GM18507 (cell line): ENCODE data around the gene FBXO41.
A peak's percentile ranks its signal among the peaks of the same experiment; 100 is the strongest.

Experiments
- DNase-seq: peaks from one replicate; pipeline ENCODE4 v3.0.0; 2011; ENCODE audit warnings: low read depth; ENCODE audit not compliant: insufficient read length; ENCODE audit errors: extremely low spot score
- FAIRE-seq: peaks from 2 replicates; lab custom pipeline; 2011; peaks lifted over from hg19 to GRCh38; lab: Jason Lieb, UNC

FBXO41 gene

GRCh38 chr2:73284296-73285158, at the start of gene FBXO41:
TSS of gene FBXO41 (minus strand) at chr2:73284478. CDS start at chr2:73269630, 14,848 bp downstream.
- peak; percentile 79 for DNase-seq
- FAIRE-seq, result peak; percentile 84

- FAIRE-seq (no peak), DNase-seq (no peak)
Observed at GRCh38 chr2:73334045-73334444, 49.8 kb upstream of the FBXO41 start.

- no peak for FAIRE-seq
- no peak for DNase-seq
Observed at GRCh38 chr2:73333564-73333963, 49.3 kb upstream of the FBXO41 start.

- no peak for DNase-seq
- no peak for FAIRE-seq
Observed at GRCh38 chr2:73324126-73324725, 39.9 kb upstream of the FBXO41 start.

GRCh38 chr2:73323551-73323950, 39.3 kb upstream of the FBXO41 start:
- FAIRE-seq (no peak), DNase-seq (no peak)

- no peak for DNase-seq
- no peak for FAIRE-seq
Observed at GRCh38 chr2:73314441-73314840, 30.2 kb upstream of the FBXO41 start.

- DNase-seq (no peak), FAIRE-seq (no peak)
Observed at GRCh38 chr2:73307720-73308119, 23.4 kb upstream of the FBXO41 start.

GRCh38 chr2:73301636-73302035, 17.4 kb upstream of the FBXO41 start:
- DNase-seq (no peak), FAIRE-seq (no peak)

GRCh38 chr2:73300926-73301325, 16.6 kb upstream of the FBXO41 start:
- no peak for FAIRE-seq

GRCh38 chr2:73297586-73297985, 13.3 kb upstream of the FBXO41 start:
- no peak for FAIRE-seq
- DNase-seq, result no peak

More at GRCh38 chr2:73300926-73301325, 16.6 kb upstream of the FBXO41 start:
- DNase-seq, result no peak

- FAIRE-seq (no peak), DNase-seq (no peak)
Observed at GRCh38 chr2:73297151-73297559, 12.9 kb upstream of the FBXO41 start.

- FAIRE-seq, result no peak
Observed at GRCh38 chr2:73295751-73296400, 11.6 kb upstream of the FBXO41 start.

GRCh38 chr2:73294239-73294638, 10.0 kb upstream of the FBXO41 start:
- FAIRE-seq, result no peak

More at GRCh38 chr2:73295751-73296400, 11.6 kb upstream of the FBXO41 start:
- no peak for DNase-seq

GRCh38 chr2:73293534-73294171, 9.4 kb upstream of the FBXO41 start, which contains the start of gene EGR4:
TSS of gene EGR4 (minus strand) at chr2:73293548. CDS start at chr2:73293317, 231 bp downstream.
- FAIRE-seq, result peak; percentile 95
- peak; percentile 90 for DNase-seq

More at GRCh38 chr2:73294239-73294638, 10.0 kb upstream of the FBXO41 start:
- DNase-seq, result no peak

GRCh38 chr2:73292906-73293533, 8.7 kb upstream of the FBXO41 start:
- FAIRE-seq (no peak), DNase-seq (no peak)

- DNase-seq (no peak), FAIRE-seq (no peak)
Observed at GRCh38 chr2:73292316-73292905, 8.1 kb upstream of the FBXO41 start.

- DNase-seq (no peak), FAIRE-seq (no peak)
Observed at GRCh38 chr2:73291461-73292315, 7.4 kb upstream of the FBXO41 start.

GRCh38 chr2:73291093-73291460, 6.8 kb upstream of the FBXO41 start:
- FAIRE-seq, result no peak
- no peak for DNase-seq
